Spleen (tissue), 7 donors: Measurements from ENCODE around the gene TUBA1C.

Experiments
- POLR2A ChIP-seq, 3 donors: fragments of 450-650 bp; IDR thresholded peaks; one replicate each; pipeline ENCODE4 v1.5.1; 2017; ENCODE audit warnings: antibody characterized with exemption in 3 of 3, mild to moderate bottlenecking in 1 of 3
- POLR2AphosphoS5 ChIP-seq, 3 donors: sonication (generic); formaldehyde crosslinking; IDR thresholded peaks; one replicate each; pipeline ENCODE4 v1.5.1; 2017; ENCODE audit warnings: antibody characterized with exemption in 3 of 3
- TF ChIP-seq, protein P1 (sequence below), 11 experiments: fragments of 200-600 bp in 7 of 11; fragments of 450-650 bp in 4 of 11; sonication (generic) in 4 of 11; IDR thresholded peaks in 8 of 11; conservative IDR thresholded peaks in 3 of 11; 1 replicate in 7 of 11; 2 replicates in 4 of 11; pipeline versions ENCODE4 v1.4.0 to v1.8.0; 2016 to 2021; ENCODE audit warnings: antibody characterized with exemption in 11 of 11, inconsistent platforms in 4 of 11, mild to moderate bottlenecking in 1 of 11
- donor health status: DM: no; HTN: no; CAD: no; lungs with moderate emphysema.
- donor health status: DM: no; HTN: no; CAD: no.
- donor health status: DM: no; HTN: no; CAD: no.

- TF ChIP-seq, protein P1, sequence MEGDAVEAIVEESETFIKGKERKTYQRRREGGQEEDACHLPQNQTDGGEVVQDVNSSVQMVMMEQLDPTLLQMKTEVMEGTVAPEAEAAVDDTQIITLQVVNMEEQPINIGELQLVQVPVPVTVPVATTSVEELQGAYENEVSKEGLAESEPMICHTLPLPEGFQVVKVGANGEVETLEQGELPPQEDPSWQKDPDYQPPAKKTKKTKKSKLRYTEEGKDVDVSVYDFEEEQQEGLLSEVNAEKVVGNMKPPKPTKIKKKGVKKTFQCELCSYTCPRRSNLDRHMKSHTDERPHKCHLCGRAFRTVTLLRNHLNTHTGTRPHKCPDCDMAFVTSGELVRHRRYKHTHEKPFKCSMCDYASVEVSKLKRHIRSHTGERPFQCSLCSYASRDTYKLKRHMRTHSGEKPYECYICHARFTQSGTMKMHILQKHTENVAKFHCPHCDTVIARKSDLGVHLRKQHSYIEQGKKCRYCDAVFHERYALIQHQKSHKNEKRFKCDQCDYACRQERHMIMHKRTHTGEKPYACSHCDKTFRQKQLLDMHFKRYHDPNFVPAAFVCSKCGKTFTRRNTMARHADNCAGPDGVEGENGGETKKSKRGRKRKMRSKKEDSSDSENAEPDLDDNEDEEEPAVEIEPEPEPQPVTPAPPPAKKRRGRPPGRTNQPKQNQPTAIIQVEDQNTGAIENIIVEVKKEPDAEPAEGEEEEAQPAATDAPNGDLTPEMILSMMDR (IDR thresholded peaks at IDR 0.05 in 8 of 11, conservative IDR thresholded peaks at IDR 0.05 in 3 of 11): no peak
- TF ChIP-seq POLR2AphosphoS5 (IDR thresholded peaks at IDR 0.05) (no peak), POLR2A (IDR thresholded peaks at IDR 0.05) (no peak)
Observed at GRCh38 chr12:49225576-49226166, 39.2 kb upstream of the TUBA1C start.
